ENCODE measurements around the gene GABRP. TPM values are rescaled to one million over a fixed set of nuclear protein-coding genes. Genes with fewer than 3 reads are reported as not detected.

GABRP gene
- polyA plus RNA-seq, 1 donor from 2014 or later: not detected

GRCh38 chr5:170751631-170752030 lies 31.9 kb upstream of the GABRP start:
- TF ChIP-seq CTCF (IDR thresholded peaks at IDR 0.05; ENCODE audit: poor library complexity, severe bottlenecking) (no peak), REST (IDR thresholded peaks at IDR 0.05; ENCODE audit: borderline replicate concordance) (no peak), TAF1 (IDR thresholded peaks at IDR 0.05; ENCODE audit: low read depth) (no peak), RAD21 (conservative IDR thresholded peaks at IDR 0.05) (no peak), POLR2AphosphoS5 (IDR thresholded peaks at IDR 0.05) (no peak), SMC3 (conservative IDR thresholded peaks at IDR 0.05; ENCODE audit: poor library complexity) (no peak), EP300 (conservative IDR thresholded peaks at IDR 0.05; ENCODE audit: poor library complexity, severe bottlenecking) (no peak), EZH2 (IDR thresholded peaks at IDR 0.05; ENCODE audit: borderline replicate concordance, insufficient read depth, low read length, poor library complexity, severe bottlenecking) (no peak), MXI1 (conservative IDR thresholded peaks at IDR 0.05; ENCODE audit: poor library complexity, severe bottlenecking) (no peak)
- no peaks in the 10 kb centered on the region for H3K9me2 ChIP-seq (ENCODE audit: insufficient read depth, low read length)
- H3K4me3 ChIP-seq (ENCODE audit: low read length): no peak overlapping the region

GRCh38 chr5:170752257-170753215 lies 31.0 kb upstream of the GABRP start:
- TF ChIP-seq POLR2AphosphoS5 (IDR thresholded peaks at IDR 0.05) (no peak), MXI1 (conservative IDR thresholded peaks at IDR 0.05; ENCODE audit: poor library complexity, severe bottlenecking) (no peak), CTCF (IDR thresholded peaks at IDR 0.05; ENCODE audit: poor library complexity, severe bottlenecking) (no peak), RAD21 (conservative IDR thresholded peaks at IDR 0.05) (no peak), REST (IDR thresholded peaks at IDR 0.05; ENCODE audit: borderline replicate concordance) (no peak), EP300 (conservative IDR thresholded peaks at IDR 0.05; ENCODE audit: poor library complexity, severe bottlenecking) (no peak), EZH2 (IDR thresholded peaks at IDR 0.05; ENCODE audit: borderline replicate concordance, insufficient read depth, low read length, poor library complexity, severe bottlenecking) (no peak), SMC3 (conservative IDR thresholded peaks at IDR 0.05; ENCODE audit: poor library complexity) (no peak), TAF1 (IDR thresholded peaks at IDR 0.05; ENCODE audit: low read depth) (no peak)
- Histone ChIP-seq H3K27me3 (ENCODE audit: insufficient read depth, low read depth, low read length) (peaks cover 2% of the 10 kb centered on the region), H3K4me3 (ENCODE audit: low read length) (no peak overlapping the region), H3K9me2 (ENCODE audit: insufficient read depth, low read length) (no peaks in the 10 kb centered on the region), H3K27ac (ENCODE audit: low read length) (no peak overlapping the region), H3K79me2 (replicated peaks; ENCODE audit: insufficient read depth, low read length) (no peaks in the 10 kb centered on the region), H3K4me2 (ENCODE audit: low read length) (no peak overlapping the region), H3K9ac (ENCODE audit: low read length) (no peak overlapping the region), H3K36me3 (ENCODE audit: insufficient read depth, low read length) (no peaks in the 10 kb centered on the region), H2AFZ (ENCODE audit: low read depth, low read length) (no peak overlapping the region), H4K20me1 (ENCODE audit: insufficient read depth) (no peaks in the 10 kb centered on the region), H3K9me3 (ENCODE audit: low read length) (no peaks in the 10 kb centered on the region), H3F3A (ENCODE audit: insufficient read depth, low read length, poor library complexity, severe bottlenecking) (no peaks in the 10 kb centered on the region)

More at GRCh38 chr5:170751631-170752030, 31.9 kb upstream of the GABRP start:
- H2AFZ ChIP-seq (ENCODE audit: low read depth, low read length): no peak overlapping the region
- H3K36me3 ChIP-seq (ENCODE audit: insufficient read depth, low read length): no peaks in the 10 kb centered on the region
- H3K79me2 ChIP-seq (replicated peaks; ENCODE audit: insufficient read depth, low read length): no peaks in the 10 kb centered on the region
- H3K9me3 ChIP-seq (ENCODE audit: low read length): no peaks in the 10 kb centered on the region
- no peaks in the 10 kb centered on the region for H4K20me1 ChIP-seq (ENCODE audit: insufficient read depth)
- no peaks in the 10 kb centered on the region for H3F3A ChIP-seq (ENCODE audit: insufficient read depth, low read length, poor library complexity, severe bottlenecking)
- no peak overlapping the region for H3K27ac ChIP-seq (ENCODE audit: low read length)
- peaks cover 2% of the 10 kb centered on the region for H3K27me3 ChIP-seq (ENCODE audit: insufficient read depth, low read depth, low read length)
- no peak overlapping the region for H3K4me2 ChIP-seq (ENCODE audit: low read length)
- no peak overlapping the region for H3K9ac ChIP-seq (ENCODE audit: low read length)

All from neural cell (in vitro differentiated cells).